A172 (cell line): ENCODE data around the gene CETN1. TPM values are rescaled to one million over a fixed set of nuclear protein-coding genes. Genes with fewer than 3 reads are reported as not detected.
A peak's percentile ranks its signal among the peaks of the same experiment; 100 is the strongest.

Source experiments
- DNase-seq: peaks from one replicate; pipeline ENCODE4 v3.0.0-alpha.2; 2015; ENCODE audit warnings: low spot score
- total RNA-seq: library from RNA; depleted of rRNA; stranded (reverse); fragments of >200 nt; shearing (Covaris generic); gene quantifications from 2 replicates; pipeline ENCODE4 v1.2.3, GENCODE V29; 2014; rRNA removed

CETN1 gene
- total RNA-seq, 1 experiment from 2014 or later, result not detected

GRCh38 chr18:623761-624620 lies 43.8 kb downstream of the CETN1 start:
- DNase-seq, result peak; percentile 43

- DNase-seq, result no peak
Observed at GRCh38 chr18:627231-627630, 47.1 kb downstream of the CETN1 start.

GRCh38 chr18:629269-630150 lies 49.3 kb downstream of the CETN1 start:
- DNase-seq, result no peak

GRCh38 chr18:631560-631959 lies 51.4 kb downstream of the CETN1 start:
- DNase-seq, result no peak

Other genes with a start within 250 kb of the CETN1 start
- 0.02 TPM in 1 of 2 replicates, not detected in the other for gene COLEC12, start 79.7 kb upstream of the CETN1 start, total RNA-seq
- gene CLUL1, start 16.6 kb downstream of the CETN1 start, total RNA-seq, result 0.50 and 1.0 TPM in 2 replicates
- 47.8 and 53.7 TPM in 2 replicates for gene TYMS, start 77.3 kb downstream of the CETN1 start, total RNA-seq
- gene ENOSF1, start 132.2 kb downstream of the CETN1 start, total RNA-seq, result 5.6 and 9.7 TPM in 2 replicates
- 148 and 171 TPM in 2 replicates for gene YES1, start 231.9 kb downstream of the CETN1 start, total RNA-seq